ENCODE results near the gene ARID3A.
"Not testable (repeated sequence)": the region's sequence is repeated elsewhere in the genome, so short reads cannot be mapped to it uniquely, and the experiment has no call there.

- not testable (repeated sequence) for TF ChIP-seq CTCF (IDR thresholded peaks at IDR 0.05; ENCODE audit: control extremely low read depth in 1 of 3, insufficient read depth in 1 of 3, low read depth in 1 of 3, low read length in 3 of 3); YY1 (IDR thresholded peaks at IDR 0.05; ENCODE audit: low read depth, low read length); GABPA (IDR thresholded peaks at IDR 0.05; ENCODE audit: borderline replicate concordance, insufficient read depth, low read length)
Observed at GRCh38 chr19:877992-878660, 47.7 kb upstream of the ARID3A start.
